ENCODE results near the gene TTC8.

GRCh38 chr14:88895116-88895515 is 70.7 kb downstream of the TTC8 start:
- no peak for TF ChIP-seq CTCF (IDR thresholded peaks at IDR 0.05)
- TF ChIP-seq POLR2A (IDR thresholded peaks at IDR 0.05; ENCODE audit: low read depth), result no peak
- no peak for TF ChIP-seq EP300 (IDR thresholded peaks at IDR 0.05)
- TF ChIP-seq POLR2AphosphoS5 (IDR thresholded peaks at IDR 0.05), result no peak
